IPS-11a (cell line): ENCODE results near the gene GPHB5.
"Not testable (repeated sequence)": the region's sequence is repeated elsewhere in the genome, so short reads cannot be mapped to it uniquely, and the experiment has no call there.

Source experiments
- H3K4me3 ChIP-seq: one replicate; pipeline ENCODE4 v1.5.1; 2013; ENCODE audit warnings: low read depth, low read length, control low read depth

Gene GPHB5

DNA sequence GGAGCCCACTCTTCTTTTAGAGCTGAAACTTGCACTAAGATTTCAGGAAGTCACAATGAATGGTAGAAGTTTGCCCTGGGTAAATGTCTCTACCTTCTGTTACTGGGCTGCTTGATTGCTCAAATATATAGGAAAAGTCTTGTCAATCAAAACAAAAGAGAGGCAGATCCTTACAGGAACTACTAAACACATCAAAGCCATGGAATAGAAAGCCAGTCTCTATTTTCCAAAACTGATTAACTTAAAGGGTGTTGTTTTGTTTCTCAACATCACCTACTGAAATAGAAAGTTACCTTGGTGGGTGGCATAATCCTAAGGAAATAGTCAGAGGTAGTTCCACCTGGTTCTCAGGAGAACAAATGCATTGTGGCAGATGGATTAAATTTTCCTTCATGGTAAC is at the start of gene GPHB5:
Gene GPHB5 (minus strand): TSS at position 101 of the 400 bp plus-strand sequence. CDS start 1,086 bp downstream, outside the sequence.
- no peak within 1 kb of the TSS for H3K4me3 ChIP-seq

- no peak overlapping the region for H3K4me3 ChIP-seq
Observed at GRCh38 chr14:63367742-63368364, 49.1 kb upstream of the GPHB5 start.

DNA sequence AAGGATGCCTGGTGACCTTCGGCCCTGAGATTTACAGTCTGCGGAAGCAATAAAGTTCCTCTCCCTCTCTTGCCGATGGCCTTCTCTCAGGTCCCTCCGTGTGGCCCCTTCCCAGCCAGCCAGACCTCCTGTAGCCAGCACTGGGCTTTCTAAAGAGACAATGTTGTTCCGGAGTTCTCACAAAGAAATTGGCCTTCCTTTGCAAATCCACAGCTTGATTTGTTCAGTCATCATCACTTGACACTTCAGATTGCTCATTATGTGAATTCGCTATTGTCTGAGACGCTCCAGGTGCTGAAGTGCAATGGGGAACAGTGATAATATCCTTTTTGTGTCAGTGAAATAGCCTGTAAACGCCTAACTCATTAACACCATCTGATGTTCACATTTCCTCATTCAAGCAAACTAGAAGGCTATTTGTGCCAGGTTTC is 43.7 kb upstream of the GPHB5 start:
- no peak overlapping the region for H3K4me3 ChIP-seq

GRCh38 chr14:63361790-63362189 is 43.1 kb upstream of the GPHB5 start:
- H3K4me3 ChIP-seq, result no peak overlapping the region

- H3K4me3 ChIP-seq, result no peak overlapping the region
Observed at GRCh38 chr14:63357841-63358240, 39.1 kb upstream of the GPHB5 start.

DNA sequence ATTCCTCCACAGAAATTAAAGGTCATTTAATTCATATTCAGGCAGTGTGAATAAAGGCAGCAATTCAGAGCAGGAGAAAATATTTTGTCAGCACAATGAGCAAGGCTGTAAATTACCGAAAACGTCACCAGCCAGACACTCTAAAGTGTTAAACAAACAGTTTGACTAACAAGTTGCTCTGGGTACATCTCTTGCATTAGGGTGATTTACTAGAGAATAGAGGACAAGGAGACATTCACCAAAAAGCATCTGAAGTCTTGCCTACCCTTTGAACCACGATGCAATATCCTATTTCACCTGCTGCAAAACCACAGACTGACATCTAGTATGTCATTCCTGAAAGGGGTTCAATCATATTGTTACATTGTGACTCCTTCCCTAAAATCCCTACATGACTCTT is 27.1 kb upstream of the GPHB5 start:
- H3K4me3 ChIP-seq, result no peak overlapping the region

DNA sequence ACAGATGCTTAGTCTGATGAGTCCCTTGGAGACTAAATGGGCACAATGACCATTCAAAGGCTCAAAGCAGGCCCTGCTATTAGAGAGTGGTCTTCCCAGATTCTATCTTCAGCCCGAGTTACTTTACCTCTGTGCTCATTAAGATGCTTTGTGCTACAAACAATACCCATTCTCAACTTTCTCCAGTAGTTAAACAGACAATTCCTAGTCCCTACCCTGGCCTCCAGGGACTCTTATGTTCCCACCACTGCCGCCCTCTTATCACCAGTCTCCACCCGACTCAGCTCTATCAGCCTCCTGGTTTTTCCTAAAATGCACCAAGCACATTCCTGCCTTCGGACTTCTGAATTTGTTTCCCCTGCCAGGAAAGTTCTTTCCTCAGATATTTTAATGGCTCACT is 25.6 kb upstream of the GPHB5 start:
- no peak overlapping the region for H3K4me3 ChIP-seq

GRCh38 chr14:63343878-63344277 is 25.1 kb upstream of the GPHB5 start:
- H3K4me3 ChIP-seq, result no peak overlapping the region

DNA sequence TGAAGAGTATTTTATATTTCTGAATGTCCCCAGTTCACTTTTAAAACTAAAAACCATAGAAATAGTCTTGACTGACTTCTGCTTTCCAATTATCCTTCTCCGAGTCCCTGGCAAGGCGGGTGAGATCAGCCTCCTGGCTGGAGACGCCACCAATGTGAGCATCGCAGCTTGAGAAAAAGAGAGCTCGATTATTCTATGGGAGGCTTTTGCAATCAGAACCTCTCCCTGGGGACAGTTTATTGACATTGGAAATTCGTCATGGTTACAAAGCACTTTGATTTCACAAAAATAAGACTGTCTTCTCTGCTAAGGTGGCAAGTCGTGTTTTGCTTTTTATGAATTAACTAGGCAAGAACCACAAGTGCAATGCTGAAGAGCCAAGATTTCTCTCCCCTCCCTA is 23.6 kb upstream of the GPHB5 start:
- no peak overlapping the region for H3K4me3 ChIP-seq

DNA sequence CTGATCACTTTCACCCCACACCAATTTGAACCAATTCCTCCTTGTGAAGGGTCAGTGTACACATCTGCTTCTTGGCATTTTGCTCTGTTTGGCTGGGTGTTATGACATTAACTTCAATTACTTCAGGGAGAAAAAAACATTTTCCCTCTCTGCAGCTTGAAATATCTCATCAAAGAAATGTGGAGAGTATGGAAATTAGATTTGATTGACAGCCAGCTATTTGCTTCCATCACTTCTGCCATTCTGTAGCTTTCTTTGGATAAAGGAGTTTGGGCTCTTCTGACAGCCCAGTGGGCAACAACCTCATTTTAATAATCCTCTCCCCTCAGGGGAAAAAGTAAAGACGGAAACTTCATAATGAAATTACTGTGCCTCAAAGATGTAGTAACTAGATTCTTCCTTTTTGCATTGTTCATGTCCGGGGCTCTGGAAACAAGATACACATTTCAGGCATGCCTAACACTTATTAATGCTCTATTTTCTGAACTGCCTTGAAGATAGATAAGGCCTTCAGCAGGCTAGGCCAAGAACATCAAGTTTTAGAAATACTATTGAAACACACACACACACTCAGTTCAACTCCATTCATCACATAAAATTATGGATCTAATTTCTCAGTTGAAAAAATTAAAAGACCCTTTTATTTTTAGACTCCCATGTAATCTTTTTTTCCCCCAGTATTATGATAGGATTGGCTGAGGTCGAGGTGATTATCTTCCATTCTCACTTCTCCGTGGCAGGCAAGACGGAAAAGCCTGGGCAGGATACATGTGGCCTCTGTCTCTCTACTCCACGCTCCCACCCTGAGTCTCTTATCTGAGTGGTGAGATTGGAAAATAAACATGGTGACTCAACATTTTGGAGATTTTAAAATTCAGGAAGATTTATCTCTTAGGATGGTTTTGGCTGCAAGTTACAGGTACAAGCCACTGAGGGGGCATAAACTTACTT is 10.3 kb upstream of the GPHB5 start:
- H3K4me3 ChIP-seq, result no peak overlapping the region

DNA sequence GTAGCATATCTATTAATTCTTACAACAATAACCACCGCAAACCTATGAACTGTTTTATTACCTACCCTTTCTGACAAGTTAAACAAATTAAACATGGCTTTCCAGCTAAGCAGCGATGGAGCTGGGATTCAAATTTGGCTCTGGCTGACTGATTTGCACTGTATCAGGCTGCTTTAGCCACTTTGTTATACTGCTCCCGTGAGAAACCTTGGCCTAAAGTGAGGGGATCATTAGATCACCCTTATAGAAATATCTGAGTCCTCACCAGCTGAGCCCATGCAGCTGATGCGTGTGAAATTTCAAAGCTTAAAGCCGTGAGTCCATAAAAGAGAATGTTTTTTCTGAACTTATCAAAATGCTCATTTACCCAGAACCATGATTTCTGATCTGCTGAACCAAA is 8.1 kb upstream of the GPHB5 start:
- H3K4me3 ChIP-seq, result no peak overlapping the region

GRCh38 chr14:63322897-63323573 is 4.3 kb upstream of the GPHB5 start:
- no peak overlapping the region for H3K4me3 ChIP-seq

GRCh38 chr14:63322472-63322871 is 3.7 kb upstream of the GPHB5 start:
- no peak overlapping the region for H3K4me3 ChIP-seq

GRCh38 chr14:63308723-63309317 is 9.9 kb downstream of the GPHB5 start:
- no peak overlapping the region for H3K4me3 ChIP-seq

DNA sequence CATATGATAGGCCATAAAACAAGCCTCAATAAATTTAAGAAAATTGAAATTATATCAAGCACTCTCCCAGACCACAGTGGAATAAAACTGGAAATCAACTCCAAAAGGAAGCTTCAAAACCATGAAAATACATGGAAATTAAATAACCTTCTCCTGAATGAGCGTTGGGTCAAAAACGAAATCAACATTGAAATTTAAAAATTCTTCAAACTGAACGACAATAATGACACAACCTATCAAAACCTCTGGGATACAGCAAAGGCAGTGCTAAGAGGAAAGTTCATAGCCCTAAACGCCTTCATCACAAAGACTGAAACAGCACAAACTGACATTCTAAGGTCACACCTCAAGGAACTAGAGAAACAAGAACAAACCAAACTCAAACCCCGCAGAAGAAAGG is 14.3 kb downstream of the GPHB5 start:
- H3K4me3 ChIP-seq, result not testable (repeated sequence)

- H3K4me3 ChIP-seq, result no peak overlapping the region
Observed at GRCh38 chr14:63301891-63302534, 16.7 kb downstream of the GPHB5 start.

GRCh38 chr14:63300854-63301253 is 17.9 kb downstream of the GPHB5 start:
- no peak overlapping the region for H3K4me3 ChIP-seq

- H3K4me3 ChIP-seq, result no peak overlapping the region
Observed at GRCh38 chr14:63299351-63300110, 19.2 kb downstream of the GPHB5 start.

DNA sequence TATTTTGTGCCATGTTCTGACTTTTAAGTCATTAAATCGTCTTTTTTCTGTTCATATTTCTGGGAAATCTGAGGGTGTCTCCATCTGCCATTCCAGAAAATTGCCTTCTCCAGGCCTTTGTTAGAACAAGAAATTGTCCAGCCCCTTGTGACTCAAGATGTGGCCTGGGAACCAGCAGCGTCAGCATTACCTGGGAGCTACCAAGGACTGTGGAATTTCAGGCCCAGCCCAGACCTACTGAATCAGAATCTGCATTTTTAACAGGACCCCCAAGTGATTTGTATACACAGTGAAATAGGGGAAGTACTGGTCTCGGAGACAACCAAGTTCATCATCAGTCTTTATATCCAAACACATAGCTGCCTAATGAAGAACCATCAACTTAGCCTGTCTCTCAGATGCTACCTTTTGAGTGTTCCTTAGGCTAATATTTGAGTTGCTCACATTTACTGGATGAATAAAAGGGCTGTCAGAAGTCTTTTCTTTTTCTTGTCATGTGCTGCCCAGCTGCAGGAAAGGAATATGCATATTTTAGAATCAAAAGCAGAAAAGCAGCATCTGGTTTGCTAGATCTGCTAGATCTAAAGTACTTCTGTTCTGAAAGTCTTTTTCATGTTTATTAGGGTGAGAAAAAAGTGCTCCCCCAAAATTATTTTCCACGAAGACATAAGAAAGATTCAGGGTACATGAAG is 21.2 kb downstream of the GPHB5 start:
- H3K4me3 ChIP-seq, result no peak overlapping the region
